Peyer's patch (tissue), 4 donors: ENCODE measurements around the gene NKAIN2. TPM values are rescaled to one million over a fixed set of nuclear protein-coding genes. Genes with fewer than 3 reads are reported as not detected.

ENCODE experiments used
- DNase-seq, 3 donors: peaks; one replicate each; pipeline ENCODE4 v3.0.0-alpha.2; 2017 to 2019
- H3K27ac ChIP-seq, 4 donors: fragments of 200-600 bp; sonication (generic); one replicate each; pipeline ENCODE4 v1.5.1; 2016 to 2019
- H3K27me3 ChIP-seq, 2 donors: fragments of 200-600 bp; sonication (generic); one replicate each; pipeline ENCODE4 v1.5.1; 2019
- H3K36me3 ChIP-seq, 3 donors: fragments of 200-600 bp; sonication (generic); one replicate each; pipeline ENCODE4 v1.5.1; 2016 to 2019
- H3K4me1 ChIP-seq, 4 donors: fragments of 200-600 bp; sonication (generic); one replicate each; pipeline ENCODE4 v1.5.1; 2016 to 2019
- H3K4me3 ChIP-seq, 4 donors: fragments of 200-600 bp; sonication (generic); 1 replicate in 3 of 4; 2 replicates in 1 of 4; pipeline ENCODE4 v1.5.1; 2016 to 2019; ENCODE audit warnings: mild to moderate bottlenecking in 1 of 4
- H3K9me3 ChIP-seq, 4 donors: fragments of 200-600 bp; sonication (generic); one replicate each; pipeline ENCODE4 v1.5.1; 2016 to 2019; ENCODE audit warnings: mild to moderate bottlenecking in 1 of 4
- POLR2A ChIP-seq, 2 donors: fragments of 450-650 bp; IDR thresholded peaks; one replicate each; pipeline ENCODE4 v1.5.1; 2017; ENCODE audit warnings: antibody characterized with exemption in 2 of 2, mild to moderate bottlenecking in 2 of 2, moderate library complexity in 2 of 2
- total RNA-seq, 4 donors: library from RNA; depleted of rRNA; stranded (reverse); fragments of >200 nt; gene quantifications; one replicate each; pipeline ENCODE4 v1.1.0, GENCODE V29; 2016
- TF ChIP-seq, protein P1 (sequence below), 6 experiments: fragments of 450-650 bp in 4 of 6; fragments of 200-600 bp in 2 of 6; sonication (generic) in 1 of 6; IDR thresholded peaks; one replicate each; pipeline ENCODE4 v1.5.1; 2017 to 2019; ENCODE audit warnings: antibody characterized with exemption in 6 of 6, mild to moderate bottlenecking in 3 of 6, moderate library complexity in 1 of 6

NKAIN2 gene
- total RNA-seq, 4 donors from 2014 or later = not detected

GRCh38 chr6:124783344-124783743 lies 979.7 kb downstream of the NKAIN2 start:
- TF ChIP-seq, protein P1, sequence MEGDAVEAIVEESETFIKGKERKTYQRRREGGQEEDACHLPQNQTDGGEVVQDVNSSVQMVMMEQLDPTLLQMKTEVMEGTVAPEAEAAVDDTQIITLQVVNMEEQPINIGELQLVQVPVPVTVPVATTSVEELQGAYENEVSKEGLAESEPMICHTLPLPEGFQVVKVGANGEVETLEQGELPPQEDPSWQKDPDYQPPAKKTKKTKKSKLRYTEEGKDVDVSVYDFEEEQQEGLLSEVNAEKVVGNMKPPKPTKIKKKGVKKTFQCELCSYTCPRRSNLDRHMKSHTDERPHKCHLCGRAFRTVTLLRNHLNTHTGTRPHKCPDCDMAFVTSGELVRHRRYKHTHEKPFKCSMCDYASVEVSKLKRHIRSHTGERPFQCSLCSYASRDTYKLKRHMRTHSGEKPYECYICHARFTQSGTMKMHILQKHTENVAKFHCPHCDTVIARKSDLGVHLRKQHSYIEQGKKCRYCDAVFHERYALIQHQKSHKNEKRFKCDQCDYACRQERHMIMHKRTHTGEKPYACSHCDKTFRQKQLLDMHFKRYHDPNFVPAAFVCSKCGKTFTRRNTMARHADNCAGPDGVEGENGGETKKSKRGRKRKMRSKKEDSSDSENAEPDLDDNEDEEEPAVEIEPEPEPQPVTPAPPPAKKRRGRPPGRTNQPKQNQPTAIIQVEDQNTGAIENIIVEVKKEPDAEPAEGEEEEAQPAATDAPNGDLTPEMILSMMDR (IDR thresholded peaks at IDR 0.05) = no peak
- DNase-seq = no peak
- Histone ChIP-seq H3K4me3 (no peak overlapping the region), H3K9me3 (no peaks in the 10 kb centered on the region), H3K36me3 (no peaks in the 10 kb centered on the region), H3K27ac (no peak overlapping the region), H3K27me3 (no peaks in the 10 kb centered on the region), H3K4me1 (no peaks in the 10 kb centered on the region)

GRCh38 chr6:124791156-124791555 lies 987.5 kb downstream of the NKAIN2 start:
- H3K27ac ChIP-seq = no peak overlapping the region
- no peaks in the 10 kb centered on the region for H3K27me3 ChIP-seq
- DNase-seq = no peak
- no peaks in the 10 kb centered on the region for H3K9me3 ChIP-seq
- H3K4me1 ChIP-seq = no peaks in the 10 kb centered on the region
- no peaks in the 10 kb centered on the region for H3K36me3 ChIP-seq
- no peak overlapping the region for H3K4me3 ChIP-seq
- TF ChIP-seq, protein P1 (IDR thresholded peaks at IDR 0.05) = no peak
- TF ChIP-seq POLR2A (IDR thresholded peaks at IDR 0.05) = no peak

DNA sequence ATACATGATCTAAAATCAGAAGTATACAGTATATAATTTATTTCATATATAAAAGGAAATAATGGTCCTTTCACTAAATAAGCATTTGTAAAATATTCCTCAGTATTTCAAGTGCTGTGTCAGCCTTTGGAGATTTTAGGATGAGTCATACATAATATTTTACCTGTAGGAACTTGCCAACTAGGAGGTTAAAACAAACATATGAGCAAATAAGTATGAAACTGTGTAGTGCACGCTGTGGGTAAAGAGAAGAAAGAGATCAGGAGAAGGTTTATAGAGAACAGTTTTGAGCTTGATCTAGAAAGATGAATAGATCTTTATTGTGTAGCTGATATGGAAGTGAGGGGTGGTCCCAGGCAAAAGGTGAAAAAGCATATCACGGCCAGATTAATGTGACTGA lies 988.7 kb downstream of the NKAIN2 start:
- no peak for DNase-seq
- H3K27ac ChIP-seq = no peak overlapping the region
- TF ChIP-seq, protein P1 (IDR thresholded peaks at IDR 0.05) = no peak
- no peak for TF ChIP-seq POLR2A (IDR thresholded peaks at IDR 0.05)
- no peaks in the 10 kb centered on the region for H3K27me3 ChIP-seq
- no peaks in the 10 kb centered on the region for H3K4me1 ChIP-seq
- H3K36me3 ChIP-seq = no peaks in the 10 kb centered on the region
- no peak overlapping the region for H3K4me3 ChIP-seq
- H3K9me3 ChIP-seq = no peaks in the 10 kb centered on the region

GRCh38 chr6:124793398-124793797 lies 989.7 kb downstream of the NKAIN2 start:
- no peaks in the 10 kb centered on the region for H3K4me1 ChIP-seq

GRCh38 chr6:124795643-124796463 lies 992.2 kb downstream of the NKAIN2 start:
- H3K27ac ChIP-seq = no peak overlapping the region
- H3K27me3 ChIP-seq = no peaks in the 10 kb centered on the region
- DNase-seq = no peak
- no peak for TF ChIP-seq POLR2A (IDR thresholded peaks at IDR 0.05)
- TF ChIP-seq, protein P1 (IDR thresholded peaks at IDR 0.05) = no peak
- H3K4me1 ChIP-seq = no peaks in the 10 kb centered on the region
- no peak overlapping the region for H3K4me3 ChIP-seq
- no peaks in the 10 kb centered on the region for H3K9me3 ChIP-seq
- no peaks in the 10 kb centered on the region for H3K36me3 ChIP-seq

More at GRCh38 chr6:124793398-124793797, 989.7 kb downstream of the NKAIN2 start:
- no peak for DNase-seq
- H3K27me3 ChIP-seq = no peaks in the 10 kb centered on the region
- no peaks in the 10 kb centered on the region for H3K9me3 ChIP-seq
- no peak overlapping the region for H3K27ac ChIP-seq
- TF ChIP-seq POLR2A (IDR thresholded peaks at IDR 0.05) = no peak
- TF ChIP-seq, protein P1 (IDR thresholded peaks at IDR 0.05) = no peak
- H3K36me3 ChIP-seq = no peaks in the 10 kb centered on the region
- H3K4me3 ChIP-seq = no peak overlapping the region
